Endodermal cell (in vitro differentiated cells): ENCODE measurements around the gene OR8G1. TPM values are rescaled to one million over a fixed set of nuclear protein-coding genes. Genes with fewer than 3 reads are reported as not detected.

ENCODE experiments used
- DNase-seq: peaks from one replicate; pipeline ENCODE4 v3.0.0-alpha.2; 2017
- H3K27ac ChIP-seq: 2 replicates; pipeline ENCODE4 v1.5.1; 2013; ENCODE audit warnings: mild to moderate bottlenecking, low read depth, low read length, moderate library complexity
- H3K27me3 ChIP-seq: 2 replicates; pipeline ENCODE4 v1.6.1; 2013; ENCODE audit warnings: mild to moderate bottlenecking, low read length, moderate library complexity; ENCODE audit not compliant: insufficient read depth, control insufficient read depth, poor library complexity, severe bottlenecking
- H3K36me3 ChIP-seq: 2 replicates; pipeline ENCODE4 v1.7.0; 2013; ENCODE audit warnings: mild to moderate bottlenecking, low read length, moderate library complexity; ENCODE audit not compliant: control insufficient read depth, insufficient read depth
- H3K4me1 ChIP-seq: one replicate; pipeline ENCODE4 v1.7.0; 2013; ENCODE audit warnings: low read length; ENCODE audit not compliant: control insufficient read depth, insufficient read depth
- H3K4me3 ChIP-seq: 2 replicates; pipeline ENCODE4 v1.5.1; 2013; ENCODE audit warnings: mild to moderate bottlenecking, low read length, moderate library complexity
- H3K9ac ChIP-seq: 2 replicates; pipeline ENCODE4 v1.6.1; 2013; ENCODE audit warnings: mild to moderate bottlenecking, low read length, moderate library complexity; ENCODE audit not compliant: poor library complexity, severe bottlenecking; ENCODE audit errors: extremely low read depth
- H3K9me3 ChIP-seq: 2 replicates; pipeline ENCODE4 v1.6.1; 2013; ENCODE audit warnings: mild to moderate bottlenecking, low read length, moderate library complexity; ENCODE audit not compliant: control insufficient read depth
- H3K27ac Mint-ChIP-seq: 2 replicates; pipeline ENCODE4 v1.8.0; 2020; ENCODE audit warnings: mixed read lengths
- H3K27me3 Mint-ChIP-seq: 2 replicates; pipeline ENCODE4 v1.8.0; 2021; ENCODE audit warnings: mild to moderate bottlenecking, mixed read lengths; ENCODE audit not compliant: insufficient read depth
- H3K36me3 Mint-ChIP-seq: 2 replicates; pipeline ENCODE4 v1.8.0; 2020; ENCODE audit warnings: low read depth, mixed read lengths
- H3K4me1 Mint-ChIP-seq: 2 replicates; pipeline ENCODE4 v1.8.0; 2020; ENCODE audit warnings: mixed read lengths
- H3K4me3 Mint-ChIP-seq: 2 replicates; pipeline ENCODE4 v1.8.0; 2020; ENCODE audit warnings: mild to moderate bottlenecking, moderate library complexity, mixed read lengths
- H3K9me3 Mint-ChIP-seq: 2 replicates; pipeline ENCODE4 v1.8.0; 2020; ENCODE audit warnings: mild to moderate bottlenecking, mixed read lengths
- CTCF ChIP-seq: fragments of 200-600 bp; sonication (generic); conservative IDR thresholded peaks from 2 replicates; pipeline ENCODE4 v1.5.0; 2021; ENCODE audit warnings: antibody characterized with exemption, mild to moderate bottlenecking
- WGBS, 2 experiments: methylation state at CpG; one replicate each; pipeline versions ENCODE4 v1.1.5 to v1.1.7; 2013; ENCODE audit warnings: missing lambda C conversion rate in 2 of 2, mixed read lengths in 1 of 2; ENCODE audit not compliant: insufficient coverage in 1 of 2, insufficient read length in 1 of 2; 5-methylcytosine and 5-hydroxymethylcytosine counted together
- total RNA-seq, 2 donors: library from RNA; stranded (reverse); fragmentation: NEBNext Ultra II Directional in 1 of 2; extraction: Animal tissue kit (Norgen Biotek cat#: 25700) in 1 of 2; gene quantifications; 2 replicates in 1 of 2; 3 replicates in 1 of 2; pipeline ENCODE4 v1.2.1, GENCODE V29; 2021

OR8G1 gene
- total RNA-seq, 2 donors from 2014 or later = 0.11 TPM; not detected in 1

GRCh38 chr11:124202951-124203350 lies 37.9 kb upstream of the OR8G1 start:
- H3K27ac ChIP-seq = no peak overlapping the region
- no peaks in the 10 kb centered on the region for H3K36me3 ChIP-seq
- no peaks in the 10 kb centered on the region for H3K27me3 ChIP-seq
- DNase-seq = no peak
- no peak for TF ChIP-seq CTCF
- no peaks in the 10 kb centered on the region for H3K4me1 ChIP-seq
- no peak overlapping the region for H3K4me3 ChIP-seq
- no peak overlapping the region for H3K4me3 Mint-ChIP-seq
- WGBS, 2 experiments = 84 to 88% methylated on average over 3 of the region's 3 CpGs
- peaks cover 11% of the 10 kb centered on the region for H3K9me3 Mint-ChIP-seq
- H3K36me3 Mint-ChIP-seq = no peaks in the 10 kb centered on the region
- H3K27me3 Mint-ChIP-seq = peaks cover 1% of the 10 kb centered on the region
- no peaks in the 10 kb centered on the region for H3K4me1 Mint-ChIP-seq
- H3K9ac ChIP-seq = no peak overlapping the region
- H3K9me3 ChIP-seq = no peaks in the 10 kb centered on the region
- H3K27ac Mint-ChIP-seq = no peak overlapping the region

- Histone ChIP-seq H3K27me3 (no peaks in the 10 kb centered on the region), H3K27ac (no peak overlapping the region), H3K4me3 (no peak overlapping the region), H3K9me3 (no peaks in the 10 kb centered on the region), H3K9ac (no peak overlapping the region), H3K36me3 (no peaks in the 10 kb centered on the region), H3K4me1 (no peaks in the 10 kb centered on the region)
- 88 to 100% methylated on average over 3 to 5 of the region's 5 CpGs for whole genome bisulfite sequencing, 2 experiments
- H3K4me3 Mint-ChIP-seq = no peak overlapping the region
- no peaks in the 10 kb centered on the region for H3K27me3 Mint-ChIP-seq
- peaks cover 2% of the 10 kb centered on the region for H3K9me3 Mint-ChIP-seq
- no peaks in the 10 kb centered on the region for H3K36me3 Mint-ChIP-seq
- no peak overlapping the region for H3K27ac Mint-ChIP-seq
- no peak for DNase-seq
- TF ChIP-seq CTCF = peak; percentile 12
- H3K4me1 Mint-ChIP-seq = no peaks in the 10 kb centered on the region
Measured at GRCh38 chr11:124204008-124204407, 36.9 kb upstream of the OR8G1 start.

- no peak overlapping the region for H3K4me3 ChIP-seq
- Mint-ChIP-seq H3K4me3 (no peak overlapping the region), H3K36me3 (no peaks in the 10 kb centered on the region), H3K4me1 (no peaks in the 10 kb centered on the region), H3K27ac (no peak overlapping the region), H3K27me3 (no peaks in the 10 kb centered on the region), H3K9me3 (no peaks in the 10 kb centered on the region)
- DNase-seq = no peak
- no peaks in the 10 kb centered on the region for H3K27me3 ChIP-seq
- H3K9me3 ChIP-seq = no peaks in the 10 kb centered on the region
- no peak overlapping the region for H3K9ac ChIP-seq
- H3K27ac ChIP-seq = no peak overlapping the region
- H3K4me1 ChIP-seq = no peaks in the 10 kb centered on the region
- TF ChIP-seq CTCF = no peak
- H3K36me3 ChIP-seq = no peaks in the 10 kb centered on the region
- WGBS, 2 experiments = 81 to 91% methylated on average over 4 to 6 of the region's 6 CpGs
Measured at GRCh38 chr11:124207102-124207792, 33.6 kb upstream of the OR8G1 start.
